ENCODE results near the gene U2AF2. TPM values are rescaled to one million over a fixed set of nuclear protein-coding genes. Genes with fewer than 3 reads are reported as not detected.

U2AF2 gene
- total RNA-seq, 1 donor from 2014 or later = 67.0 TPM

- peak; percentile 100 for DNase-seq (ENCODE audit: low read depth)
These were observed 440 bp upstream of the U2AF2 start for GRCh38 chr19:55654323-55654867.

GRCh38 chr19:55655648-55656040, 809 bp downstream of the U2AF2 start:
- no peak for DNase-seq (ENCODE audit: low read depth)

- no peak for DNase-seq (ENCODE audit: low read depth)
These were observed 1.7 kb downstream of the U2AF2 start for GRCh38 chr19:55656552-55656951.

GRCh38 chr19:55656988-55657747, 2.3 kb downstream of the U2AF2 start:
- no peak for DNase-seq (ENCODE audit: low read depth)

GRCh38 chr19:55658846-55659459, 4.1 kb downstream of the U2AF2 start:
- DNase-seq (ENCODE audit: low read depth) = no peak

GRCh38 chr19:55659822-55660221, 5.0 kb downstream of the U2AF2 start:
- no peak for DNase-seq (ENCODE audit: low read depth)

GRCh38 chr19:55660404-55660803, 5.6 kb downstream of the U2AF2 start:
- DNase-seq (ENCODE audit: low read depth) = no peak

- no peak for DNase-seq (ENCODE audit: low read depth)
These were observed 6.2 kb downstream of the U2AF2 start for GRCh38 chr19:55660991-55661390.

- DNase-seq (ENCODE audit: low read depth) = no peak
These were observed 7.0 kb downstream of the U2AF2 start for GRCh38 chr19:55661826-55662225.

GRCh38 chr19:55663846-55664536, 9.2 kb downstream of the U2AF2 start:
- DNase-seq (ENCODE audit: low read depth) = no peak

GRCh38 chr19:55666343-55667005, 11.6 kb downstream of the U2AF2 start:
- DNase-seq (ENCODE audit: low read depth) = no peak

- no peak for DNase-seq (ENCODE audit: low read depth)
These were observed 12.2 kb downstream of the U2AF2 start for GRCh38 chr19:55667006-55667381.

- no peak for DNase-seq (ENCODE audit: low read depth)
These were observed 12.7 kb downstream of the U2AF2 start for GRCh38 chr19:55667511-55667910.

GRCh38 chr19:55667958-55668357, 13.1 kb downstream of the U2AF2 start:
- DNase-seq (ENCODE audit: low read depth) = no peak

- no peak for DNase-seq (ENCODE audit: low read depth)
These were observed 13.9 kb downstream of the U2AF2 start for GRCh38 chr19:55668603-55669348.

- DNase-seq (ENCODE audit: low read depth) = no peak
These were observed 14.8 kb downstream of the U2AF2 start for GRCh38 chr19:55669418-55670279.

GRCh38 chr19:55670280-55671053, 15.6 kb downstream of the U2AF2 start:
- no peak for DNase-seq (ENCODE audit: low read depth)

GRCh38 chr19:55671054-55671378, 16.2 kb downstream of the U2AF2 start:
- no peak for DNase-seq (ENCODE audit: low read depth)

GRCh38 chr19:55672418-55672817, 17.6 kb downstream of the U2AF2 start:
- DNase-seq (ENCODE audit: low read depth) = no peak
